Measurements from ENCODE around the gene NQO1.

Gene NQO1

GRCh38 chr16:69711115-69711740, 15.1 kb downstream of the NQO1 start:
- Histone ChIP-seq H3K9ac (ENCODE audit: low read length) (no peak overlapping the region), H3K27me3 (ENCODE audit: control insufficient read depth, insufficient read depth, low read length) (no peaks in the 10 kb centered on the region), H3K36me3 (ENCODE audit: control insufficient read depth, insufficient read depth, low read length) (no peaks in the 10 kb centered on the region), H3K4me1 (ENCODE audit: control insufficient read depth, insufficient read depth, low read length) (no peaks in the 10 kb centered on the region), H3K4me3 (ENCODE audit: low read length) (no peak overlapping the region), H3K27ac (ENCODE audit: low read depth, low read length) (no peak overlapping the region)

GRCh38 chr16:69709456-69710084, 16.8 kb downstream of the NQO1 start:
- no peak overlapping the region for H3K9ac ChIP-seq (ENCODE audit: low read length)
- no peaks in the 10 kb centered on the region for H3K36me3 ChIP-seq (ENCODE audit: control insufficient read depth, insufficient read depth, low read length)
- peak overlapping the region; percentile 24 for H3K27ac ChIP-seq (ENCODE audit: low read depth, low read length)
- H3K4me1 ChIP-seq (ENCODE audit: control insufficient read depth, insufficient read depth, low read length): no peaks in the 10 kb centered on the region
- H3K4me3 ChIP-seq (ENCODE audit: low read length): no peak overlapping the region
- H3K27me3 ChIP-seq (ENCODE audit: control insufficient read depth, insufficient read depth, low read length): no peaks in the 10 kb centered on the region

GRCh38 chr16:69707920-69708683, 18.3 kb downstream of the NQO1 start:
- H3K4me3 ChIP-seq (ENCODE audit: low read length): no peak overlapping the region
- H3K27ac ChIP-seq (ENCODE audit: low read depth, low read length): no peak overlapping the region
- no peaks in the 10 kb centered on the region for H3K36me3 ChIP-seq (ENCODE audit: control insufficient read depth, insufficient read depth, low read length)
- no peaks in the 10 kb centered on the region for H3K4me1 ChIP-seq (ENCODE audit: control insufficient read depth, insufficient read depth, low read length)
- no peak overlapping the region for H3K9ac ChIP-seq (ENCODE audit: low read length)
- H3K27me3 ChIP-seq (ENCODE audit: control insufficient read depth, insufficient read depth, low read length): no peaks in the 10 kb centered on the region

GRCh38 chr16:69706975-69707340, 19.4 kb downstream of the NQO1 start:
- Histone ChIP-seq H3K4me1 (ENCODE audit: control insufficient read depth, insufficient read depth, low read length) (no peaks in the 10 kb centered on the region), H3K4me3 (ENCODE audit: low read length) (no peak overlapping the region), H3K27me3 (ENCODE audit: control insufficient read depth, insufficient read depth, low read length) (no peaks in the 10 kb centered on the region), H3K9ac (ENCODE audit: low read length) (no peak overlapping the region), H3K36me3 (ENCODE audit: control insufficient read depth, insufficient read depth, low read length) (no peaks in the 10 kb centered on the region), H3K27ac (ENCODE audit: low read depth, low read length) (no peak overlapping the region)

- Histone ChIP-seq H3K36me3 (ENCODE audit: control insufficient read depth, insufficient read depth, low read length) (no peaks in the 10 kb centered on the region), H3K4me3 (ENCODE audit: low read length) (no peak overlapping the region), H3K27me3 (ENCODE audit: control insufficient read depth, insufficient read depth, low read length) (no peaks in the 10 kb centered on the region), H3K9ac (ENCODE audit: low read length) (no peak overlapping the region), H3K4me1 (ENCODE audit: control insufficient read depth, insufficient read depth, low read length) (no peaks in the 10 kb centered on the region), H3K27ac (ENCODE audit: low read depth, low read length) (no peak overlapping the region)
Measured at GRCh38 chr16:69706256-69706974, 19.9 kb downstream of the NQO1 start.

GRCh38 chr16:69703638-69704037, 22.7 kb downstream of the NQO1 start:
- Histone ChIP-seq H3K9ac (ENCODE audit: low read length) (no peak overlapping the region), H3K27me3 (ENCODE audit: control insufficient read depth, insufficient read depth, low read length) (no peaks in the 10 kb centered on the region), H3K4me1 (ENCODE audit: control insufficient read depth, insufficient read depth, low read length) (no peaks in the 10 kb centered on the region), H3K36me3 (ENCODE audit: control insufficient read depth, insufficient read depth, low read length) (no peaks in the 10 kb centered on the region), H3K27ac (ENCODE audit: low read depth, low read length) (no peak overlapping the region), H3K4me3 (ENCODE audit: low read length) (no peak overlapping the region)

- Histone ChIP-seq H3K4me1 (ENCODE audit: control insufficient read depth, insufficient read depth, low read length) (no peaks in the 10 kb centered on the region), H3K36me3 (ENCODE audit: control insufficient read depth, insufficient read depth, low read length) (no peaks in the 10 kb centered on the region), H3K27ac (ENCODE audit: low read depth, low read length) (no peak overlapping the region), H3K27me3 (ENCODE audit: control insufficient read depth, insufficient read depth, low read length) (no peaks in the 10 kb centered on the region), H3K9ac (ENCODE audit: low read length) (no peak overlapping the region), H3K4me3 (ENCODE audit: low read length) (no peak overlapping the region)
Measured at GRCh38 chr16:69701866-69702265, 24.5 kb downstream of the NQO1 start.

GRCh38 chr16:69701452-69701851, 24.9 kb downstream of the NQO1 start:
- H3K4me3 ChIP-seq (ENCODE audit: low read length): no peak overlapping the region
- no peak overlapping the region for H3K27ac ChIP-seq (ENCODE audit: low read depth, low read length)
- H3K4me1 ChIP-seq (ENCODE audit: control insufficient read depth, insufficient read depth, low read length): no peaks in the 10 kb centered on the region
- no peak overlapping the region for H3K9ac ChIP-seq (ENCODE audit: low read length)
- no peaks in the 10 kb centered on the region for H3K27me3 ChIP-seq (ENCODE audit: control insufficient read depth, insufficient read depth, low read length)
- no peaks in the 10 kb centered on the region for H3K36me3 ChIP-seq (ENCODE audit: control insufficient read depth, insufficient read depth, low read length)

- H3K9ac ChIP-seq (ENCODE audit: low read length): no peak overlapping the region
- H3K4me3 ChIP-seq (ENCODE audit: low read length): no peak overlapping the region
- H3K4me1 ChIP-seq (ENCODE audit: control insufficient read depth, insufficient read depth, low read length): no peaks in the 10 kb centered on the region
- H3K27ac ChIP-seq (ENCODE audit: low read depth, low read length): no peak overlapping the region
- H3K36me3 ChIP-seq (ENCODE audit: control insufficient read depth, insufficient read depth, low read length): no peaks in the 10 kb centered on the region
- no peaks in the 10 kb centered on the region for H3K27me3 ChIP-seq (ENCODE audit: control insufficient read depth, insufficient read depth, low read length)
Measured at GRCh38 chr16:69699915-69700314, 26.4 kb downstream of the NQO1 start.

- Histone ChIP-seq H3K9ac (ENCODE audit: low read length) (no peak overlapping the region), H3K4me1 (ENCODE audit: control insufficient read depth, insufficient read depth, low read length) (no peaks in the 10 kb centered on the region), H3K27me3 (ENCODE audit: control insufficient read depth, insufficient read depth, low read length) (no peaks in the 10 kb centered on the region), H3K36me3 (ENCODE audit: control insufficient read depth, insufficient read depth, low read length) (peaks cover 6% of the 10 kb centered on the region), H3K27ac (ENCODE audit: low read depth, low read length) (no peak overlapping the region), H3K4me3 (ENCODE audit: low read length) (no peak overlapping the region)
Measured at GRCh38 chr16:69698404-69698803, 28.0 kb downstream of the NQO1 start.

- peaks cover 23% of the 10 kb centered on the region for H3K36me3 ChIP-seq (ENCODE audit: control insufficient read depth, insufficient read depth, low read length)
- H3K27me3 ChIP-seq (ENCODE audit: control insufficient read depth, insufficient read depth, low read length): no peaks in the 10 kb centered on the region
- H3K4me1 ChIP-seq (ENCODE audit: control insufficient read depth, insufficient read depth, low read length): no peaks in the 10 kb centered on the region
- no peak overlapping the region for H3K4me3 ChIP-seq (ENCODE audit: low read length)
- no peak overlapping the region for H3K9ac ChIP-seq (ENCODE audit: low read length)
- no peak overlapping the region for H3K27ac ChIP-seq (ENCODE audit: low read depth, low read length)
Measured at GRCh38 chr16:69693916-69694315, 32.4 kb downstream of the NQO1 start.
